Heart left ventricle (tissue), 16 donors: ENCODE data around the gene ANKLE2. TPM values are rescaled to one million over a fixed set of nuclear protein-coding genes. Genes with fewer than 3 reads are reported as not detected.
A peak's percentile ranks its signal among the peaks of the same experiment; 100 is the strongest.

ENCODE experiments used
- ATAC-seq, 4 donors: fragments of 200-7000 bp; cut with Tn5 transposase; one replicate each; pipeline ENCODE4 v1.9.1; 2020 to 2022; ENCODE audit warnings: moderate library complexity in 4 of 4, mild to moderate bottlenecking in 3 of 4, moderate number of reproducible peaks in 1 of 4
- DNase-seq, 5 donors: peaks; one replicate each; pipeline ENCODE4 v3.0.0-alpha.2; 2020
- H3K27ac ChIP-seq, 12 donors: fragments of 200-600 bp; sonication (generic) in 4 of 12; one replicate each; pipeline versions ENCODE4 v1.5.0 to v1.8.0; 2016 to 2022; ENCODE audit warnings: mild to moderate bottlenecking in 2 of 12
- H3K27me3 ChIP-seq, 9 donors: fragments of 200-600 bp; sonication (generic) in 2 of 9; one replicate each; pipeline versions ENCODE4 v1.5.1 to v1.8.0; 2016 to 2022; ENCODE audit warnings: mild to moderate bottlenecking in 3 of 9
- H3K36me3 ChIP-seq, 9 donors: fragments of 200-600 bp; sonication (generic) in 2 of 9; one replicate each; pipeline versions ENCODE4 v1.5.0 to v1.8.0; 2018 to 2022; ENCODE audit warnings: mild to moderate bottlenecking in 2 of 9
- H3K4me1 ChIP-seq, 12 donors: fragments of 200-600 bp; sonication (generic) in 4 of 12; one replicate each; pipeline versions ENCODE4 v1.5.0 to v1.8.0; 2016 to 2022; ENCODE audit warnings: mild to moderate bottlenecking in 3 of 12
- H3K4me3 ChIP-seq, 12 donors: fragments of 200-600 bp; sonication (generic) in 4 of 12; one replicate each; pipeline versions ENCODE4 v1.5.0 to v1.8.0; 2017 to 2022; ENCODE audit warnings: mild to moderate bottlenecking in 9 of 12, moderate library complexity in 4 of 12
- H3K9me3 ChIP-seq, 12 donors: fragments of 200-600 bp; sonication (generic) in 4 of 12; one replicate each; pipeline versions ENCODE4 v1.5.0 to v1.8.0; 2016 to 2022; ENCODE audit warnings: mild to moderate bottlenecking in 1 of 12
- CTCF ChIP-seq, 12 donors: fragments of 200-600 bp; sonication (generic) in 4 of 12; IDR thresholded peaks; one replicate each; pipeline versions ENCODE4 v1.5.0 to v1.8.0; 2018 to 2022; ENCODE audit warnings: antibody characterized with exemption in 12 of 12, mild to moderate bottlenecking in 5 of 12
- POLR2A ChIP-seq, 2 donors: fragments of 450-650 bp; IDR thresholded peaks; one replicate each; pipeline ENCODE4 v1.6.1; 2017; ENCODE audit warnings: antibody characterized with exemption in 2 of 2, mild to moderate bottlenecking in 2 of 2, moderate library complexity in 2 of 2
- WGBS, 4 donors: extraction: QIAGEN DNeasy Blood & Tissue Kit in 2 of 4; methylation state at CpG; one replicate each; pipeline versions ENCODE4 v1.1.5 to v1.1.7; 2013 to 2018; 5-methylcytosine and 5-hydroxymethylcytosine counted together
- intact Hi-C, 10 donors: fragments of 100-400 bp; cut with DNase I; formaldehyde crosslinking; loops; one replicate each; pipeline versions ENCODE4 v1.11.1 to v1.14.2; 2022
- polyA plus RNA-seq, 2 donors: library from polyadenylated mRNA; stranded (reverse); fragments of 200-250 nt; gene quantifications; one replicate each; pipeline ENCODE4 v1.2.3, GENCODE V29; 2013
- total RNA-seq, 9 donors: library from RNA; depleted of rRNA in 2 of 9; stranded (reverse); fragments of >200 nt in 2 of 9; fragmentation: NEBNext Ultra II Directional in 3 of 9; extraction: Animal tissue kit (Norgen Biotek cat#: 25700) in 3 of 9; gene quantifications; one replicate each; pipeline versions ENCODE4 v1.1.0 to v1.2.4, GENCODE V29; 2016 to 2023
- donor health status: ischemic (EF 13 %, LVEDD 7.1; RV severe dilation, severe dysfunction).
- donor health status: healthy with polysubstance abuse.
- donor health status: DM: no; HTN: yes; CAD: no.
- donor health status: DM: no; HTN: no; CAD: no.
- donor health status: ischemic (EF 25% LVEDD 6.9; RV normal size, moderate dysfunction).
- donor health status: ischemic (EF 25% LVEDD 5.7; RV mildly dilated, moderate dysfunction).
- donor health status: healthy.
- donor health status: DM: yes; HTN: yes; CAD: no.
- donor health status: ischemic (EF 35%, LVEDD 5.7; RV mildly dilated, moderate dysfunction).
- donor health status: nonischemic (EF 11% LVEDD 7.7; RV severe dilation, severe dysfunction).
- donor health status: DM: yes; HTN: yes; CAD: no.
- donor health status: PGD.
- donor health status: ischemic (EF 29% LVEDD 5.4; RV normal size, mild dysfunction).
- donor health status: nonischemic (EF 23%, LVEDD 6.1; RV moderate dilation, normal function).

Gene ANKLE2
- total and polyA plus RNA-seq, 11 donors = 15.5 to 45.2 (median 27.8) TPM

- no peaks in the 10 kb centered on the region for H3K27me3 ChIP-seq
- TF ChIP-seq CTCF (IDR thresholded peaks at IDR 0.05) = no peak
- no peak for TF ChIP-seq POLR2A (IDR thresholded peaks at IDR 0.05)
- no peak for ATAC-seq
- peaks cover 0 to 9% (median 3%) of the 10 kb centered on the region in 12 donors for H3K4me1 ChIP-seq
- H3K36me3 ChIP-seq = peaks cover 0 to 68% (median 63%) of the 10 kb centered on the region in 9 donors
- intact Hi-C loops = no loop called here
- H3K9me3 ChIP-seq = no peaks in the 10 kb centered on the region
- no peak overlapping the region for H3K4me3 ChIP-seq
- no peak overlapping the region for H3K27ac ChIP-seq
- peak in 1 of 5 donors; percentile 43 for DNase-seq
- WGBS, 4 donors = 89 to 94% (median 90%) methylated on average over 17 of the region's 17 CpGs
Measured at GRCh38 chr12:132717011-132717410, 44.6 kb downstream of the ANKLE2 start.

- no peak overlapping the region for H3K27ac ChIP-seq
- no peak for TF ChIP-seq POLR2A (IDR thresholded peaks at IDR 0.05)
- TF ChIP-seq CTCF (IDR thresholded peaks at IDR 0.05) = no peak
- peaks cover 0 to 61% (median 56%) of the 10 kb centered on the region in 9 donors for H3K36me3 ChIP-seq
- intact Hi-C loops = no loop called here
- H3K4me3 ChIP-seq = no peak overlapping the region
- WGBS, 4 donors = 78 to 92% (median 84%) methylated on average over 11 of the region's 11 CpGs
- DNase-seq (no peak), ATAC-seq (no peak)
- peaks cover 0 to 16% (median 9%) of the 10 kb centered on the region in 12 donors for H3K4me1 ChIP-seq
- no peaks in the 10 kb centered on the region for H3K27me3 ChIP-seq
- no peaks in the 10 kb centered on the region for H3K9me3 ChIP-seq
Measured at GRCh38 chr12:132716356-132716755, 45.3 kb downstream of the ANKLE2 start.

GRCh38 chr12:132715874-132716273 is 45.8 kb downstream of the ANKLE2 start:
- no peak overlapping the region for H3K4me3 ChIP-seq
- ATAC-seq (no peak), DNase-seq (no peak)
- TF ChIP-seq CTCF (IDR thresholded peaks at IDR 0.05) (no peak), POLR2A (IDR thresholded peaks at IDR 0.05) (no peak)
- peaks cover 0 to 56% (median 52%) of the 10 kb centered on the region in 9 donors for H3K36me3 ChIP-seq
- 85 to 96% (median 87%) methylated on average over 9 of the region's 9 CpGs for WGBS, 4 donors
- H3K27ac ChIP-seq = no peak overlapping the region
- H3K4me1 ChIP-seq = peaks cover 0 to 18% (median 11%) of the 10 kb centered on the region in 12 donors
- intact Hi-C loops = no loop called here
- no peaks in the 10 kb centered on the region for H3K9me3 ChIP-seq
- no peaks in the 10 kb centered on the region for H3K27me3 ChIP-seq

DNA sequence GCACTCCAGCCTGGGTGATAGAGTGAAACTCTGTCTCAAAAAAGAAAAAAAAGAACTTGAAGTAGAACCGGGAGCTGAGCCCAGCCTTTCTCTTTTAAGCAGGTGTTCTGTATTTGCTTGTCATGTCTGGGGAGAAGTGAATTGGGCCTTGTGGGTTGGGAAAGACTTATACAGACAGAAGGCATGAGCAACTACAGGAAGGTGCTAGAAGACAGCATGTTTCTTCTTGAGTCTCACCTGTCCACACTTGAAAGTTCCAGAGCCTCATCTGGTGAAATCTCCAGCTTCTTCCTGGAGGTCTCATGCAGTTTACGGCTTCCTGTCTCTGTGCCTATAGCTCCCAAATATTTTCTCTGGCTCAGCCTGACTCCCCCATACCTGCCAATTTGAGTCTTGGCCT is 48.5 kb downstream of the ANKLE2 start:
- WGBS, 4 donors = 73 to 91% (median 83%) methylated on average over 2 of the region's 2 CpGs
- ATAC-seq (no peak), DNase-seq (no peak)
- TF ChIP-seq CTCF (IDR thresholded peaks at IDR 0.05) (no peak), POLR2A (IDR thresholded peaks at IDR 0.05) (no peak)
- Histone ChIP-seq H3K4me1 (peaks cover 0 to 23% (median 16%) of the 10 kb centered on the region in 12 donors), H3K36me3 (peaks cover 0 to 33% (median 31%) of the 10 kb centered on the region in 9 donors), H3K9me3 (no peaks in the 10 kb centered on the region), H3K27ac (no peak overlapping the region), H3K4me3 (no peak overlapping the region), H3K27me3 (no peaks in the 10 kb centered on the region)
- intact Hi-C loops = no loop called here
